WTC11 (cell line): ENCODE measurements around the gene LRRC23. TPM values are rescaled to one million over a fixed set of nuclear protein-coding genes. Genes with fewer than 3 reads are reported as not detected.

Experiments used
- ATAC-seq: fragments of 200-7000 bp; cut with Tn5 transposase; 2 replicates; pipeline ENCODE4 v1.10.0; 2021; ENCODE audit warnings: mild to moderate bottlenecking, moderate library complexity
- Bru-seq: library from RNA; stranded (reverse); fragments of 400-500 nt; gene quantifications from one replicate; lab custom pipeline; 2021; lab: Mats Ljungman, UMichigan
- CTCF ChIA-PET: fragments of 300-600 bp; sonication (Branson Sonifier 250); formaldehyde crosslinking; loops from one replicate; lab custom pipeline; 2021; ENCODE audit warnings: antibody characterized with exemption; lab: Charles Lee
- POLR2A ChIA-PET: fragments of 350-600 bp; sonication (Branson Sonifier 250); formaldehyde crosslinking; loops from one replicate; lab custom pipeline; 2021; ENCODE audit warnings: antibody characterized with exemption; lab: Charles Lee
- DNase-seq: peaks from one replicate; pipeline ENCODE4 v3.0.0; 2021; ENCODE audit warnings: low spot score
- H3K27ac Mint-ChIP-seq: 2 replicates; pipeline ENCODE4 v1.8.0; 2021; ENCODE audit warnings: mixed read lengths
- H3K27me3 Mint-ChIP-seq: 2 replicates; pipeline ENCODE4 v1.8.0; 2021; ENCODE audit warnings: low read depth, mild to moderate bottlenecking, moderate library complexity, mixed read lengths
- H3K36me3 Mint-ChIP-seq: 2 replicates; pipeline ENCODE4 v1.8.0; 2021; ENCODE audit warnings: mixed read lengths
- H3K4me1 Mint-ChIP-seq: 2 replicates; pipeline ENCODE4 v1.8.0; 2022; ENCODE audit warnings: mixed read lengths
- H3K4me3 Mint-ChIP-seq: 2 replicates; pipeline ENCODE4 v1.8.0; 2021; ENCODE audit warnings: mild to moderate bottlenecking, moderate library complexity, mixed read lengths
- H3K9me3 Mint-ChIP-seq: 2 replicates; pipeline ENCODE4 v1.8.0; 2021; ENCODE audit warnings: mixed read lengths
- CREM ChIP-seq: sonication (generic); formaldehyde crosslinking; IDR thresholded peaks from 2 replicates; pipeline ENCODE4 v1.8.1; 2022; ENCODE audit warnings: mild to moderate bottlenecking, missing genetic modification reagents, moderate library complexity
- ETV6 ChIP-seq: sonication (generic); formaldehyde crosslinking; IDR thresholded peaks from 2 replicates; pipeline ENCODE4 v1.8.1; 2022; ENCODE audit warnings: mild to moderate bottlenecking, missing genetic modification reagents
- FOXK1 ChIP-seq: sonication (generic); formaldehyde crosslinking; IDR thresholded peaks from 2 replicates; pipeline ENCODE4 v1.8.0; 2022; ENCODE audit warnings: mild to moderate bottlenecking, moderate library complexity, missing genetic modification reagents
- GABPB1 ChIP-seq: sonication (generic); formaldehyde crosslinking; IDR thresholded peaks from 2 replicates; pipeline ENCODE4 v1.8.1; 2023; ENCODE audit warnings: mild to moderate bottlenecking, missing genetic modification reagents
- GRHL2 ChIP-seq: fragments of 250-450 bp; sonication (Bioruptor Pico); IDR thresholded peaks from 2 replicates; pipeline ENCODE4 v1.8.0; 2022; ENCODE audit warnings: mild to moderate bottlenecking, moderate library complexity; ENCODE audit not compliant: insufficient replicate concordance, severe bottlenecking
- NR3C1 ChIP-seq: sonication (generic); formaldehyde crosslinking; conservative IDR thresholded peaks from 2 replicates; pipeline ENCODE4 v1.8.1; 2023; ENCODE audit warnings: low read depth, mild to moderate bottlenecking, missing genetic modification reagents
- OVOL2 ChIP-seq: fragments of 250-450 bp; sonication (Bioruptor Pico); IDR thresholded peaks from 2 replicates; pipeline ENCODE4 v1.9.0; 2021; ENCODE audit warnings: mild to moderate bottlenecking, borderline replicate concordance
- SP1 ChIP-seq: sonication (generic); formaldehyde crosslinking; conservative IDR thresholded peaks from 2 replicates; pipeline ENCODE4 v1.8.1; 2022; ENCODE audit warnings: missing genetic modification reagents
- TP53 ChIP-seq: sonication (generic); formaldehyde crosslinking; IDR thresholded peaks from 2 replicates; pipeline ENCODE4 v1.8.1; 2023; ENCODE audit warnings: mild to moderate bottlenecking, missing genetic modification reagents
- ZBTB21 ChIP-seq: sonication (generic); formaldehyde crosslinking; IDR thresholded peaks from 2 replicates; pipeline ENCODE4 v1.8.1; 2023; ENCODE audit warnings: mild to moderate bottlenecking, missing genetic modification reagents, borderline replicate concordance
- ZNF138 ChIP-seq: sonication (generic); formaldehyde crosslinking; conservative IDR thresholded peaks from 2 replicates; pipeline ENCODE4 v1.8.1; 2022; ENCODE audit warnings: mild to moderate bottlenecking, moderate library complexity, missing genetic modification reagents
- ZNF396 ChIP-seq: fragments of 250-450 bp; sonication (Bioruptor Pico); IDR thresholded peaks from 2 replicates; pipeline ENCODE4 v1.8.0; 2021; ENCODE audit warnings: mild to moderate bottlenecking, moderate library complexity, borderline replicate concordance
- long read RNA-seq, 3 experiments: library from RNA in 1 of 3; library from capped mRNA in 1 of 3; library from polyadenylated mRNA in 1 of 3; unstranded in 2 of 3; stranded (forward) in 1 of 3; transcript quantifications; one replicate each; pipeline ENCODE4 v2.0.0, GENCODE V29; 2021
- total RNA-seq: library from RNA; stranded (reverse); gene quantifications from 3 replicates; pipeline ENCODE4 v1.2.3, GENCODE V29; 2021
- TF ChIP-seq, protein P1 (sequence below): fragments of 250-450 bp; sonication (Bioruptor Pico); IDR thresholded peaks from 2 replicates; pipeline ENCODE4 v1.9.0; 2021; ENCODE audit warnings: mild to moderate bottlenecking
- TF ChIP-seq, protein P2 (sequence below): fragments of 250-450 bp; sonication (Bioruptor Pico); IDR thresholded peaks from 2 replicates; pipeline ENCODE4 v1.9.0; 2021; ENCODE audit warnings: mild to moderate bottlenecking, borderline replicate concordance
- TF ChIP-seq, protein P3 (sequence below): sonication (generic); formaldehyde crosslinking; IDR thresholded peaks from 2 replicates; pipeline ENCODE4 v1.8.1; 2023; ENCODE audit warnings: mild to moderate bottlenecking, moderate library complexity, missing genetic modification reagents
- TF ChIP-seq, protein P4 (sequence below): sonication (generic); formaldehyde crosslinking; IDR thresholded peaks from 2 replicates; pipeline ENCODE4 v1.8.0; 2023; ENCODE audit warnings: missing genetic modification reagents, mild to moderate bottlenecking, borderline replicate concordance

LRRC23 gene, protein sequence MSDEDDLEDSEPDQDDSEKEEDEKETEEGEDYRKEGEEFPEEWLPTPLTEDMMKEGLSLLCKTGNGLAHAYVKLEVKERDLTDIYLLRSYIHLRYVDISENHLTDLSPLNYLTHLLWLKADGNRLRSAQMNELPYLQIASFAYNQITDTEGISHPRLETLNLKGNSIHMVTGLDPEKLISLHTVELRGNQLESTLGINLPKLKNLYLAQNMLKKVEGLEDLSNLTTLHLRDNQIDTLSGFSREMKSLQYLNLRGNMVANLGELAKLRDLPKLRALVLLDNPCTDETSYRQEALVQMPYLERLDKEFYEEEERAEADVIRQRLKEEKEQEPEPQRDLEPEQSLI
- total RNA-seq (3.1 to 5.3 TPM (median 4.9 TPM) in 3 replicates), Bru-seq, nascent RNA (percentile 43 among the genes with signal in this experiment)
- long read RNA-seq, experiment 1, partial matches to known transcripts, result 2 of 4 reads
- long read RNA-seq, experiment 1, other reads (novel, unspliced or antisense), result 2 of 4 reads
- long read RNA-seq, experiment 2, partial matches to known transcripts, result 3 of 4 reads
- long read RNA-seq, experiment 2, other reads (novel, unspliced or antisense), result 0 of 4 reads
- long read RNA-seq, experiment 3, partial matches to known transcripts, result 1 of 9 reads
- long read RNA-seq, experiment 3, other reads (novel, unspliced or antisense), result 3 of 9 reads

DNA sequence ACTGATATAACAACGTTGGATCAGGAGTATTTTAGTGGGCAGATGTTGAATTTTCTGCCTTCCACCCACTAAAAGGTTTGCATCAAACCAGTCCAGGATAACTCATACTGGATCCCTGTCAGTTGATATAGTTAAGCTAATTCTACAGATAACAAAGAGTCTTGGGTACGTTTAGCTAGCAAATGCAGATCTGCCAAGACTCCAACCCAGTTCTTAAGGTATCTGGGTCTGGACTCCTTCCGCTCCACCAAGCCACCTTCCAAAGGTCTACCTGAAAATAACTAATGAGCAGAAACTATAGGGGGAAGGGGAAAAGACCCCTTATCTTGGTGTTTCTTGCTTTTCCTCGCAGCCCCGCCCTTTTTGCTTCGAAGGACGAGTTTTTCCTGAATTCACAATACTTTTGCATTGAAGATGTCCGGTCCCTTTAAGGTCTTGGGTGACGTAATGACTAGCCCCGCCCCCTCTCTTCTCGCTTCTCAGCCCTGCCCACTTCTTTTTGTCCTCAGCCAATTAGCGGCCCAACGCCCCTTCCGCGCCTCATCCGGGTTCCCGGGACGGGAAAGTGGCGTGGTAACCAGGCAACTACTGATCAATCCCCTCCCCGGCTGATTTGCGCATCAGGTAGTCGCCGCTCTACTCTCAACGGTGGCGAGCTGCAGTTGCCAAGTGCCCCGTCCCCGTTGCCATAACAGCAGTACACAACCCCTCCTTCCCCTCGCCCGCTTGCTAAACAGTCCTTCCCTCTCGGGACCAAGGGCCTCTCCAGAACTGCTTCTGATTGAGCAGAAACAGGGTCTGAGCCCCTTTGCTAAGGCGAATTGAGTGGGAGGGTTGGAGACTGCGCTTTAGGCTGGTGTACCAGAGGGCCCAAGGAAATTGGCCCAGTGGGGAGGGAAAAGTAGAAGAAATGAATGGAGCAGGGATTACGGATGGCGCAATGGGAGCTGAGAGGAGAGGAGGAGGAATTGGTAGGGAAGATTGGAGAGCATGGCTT is at the start of gene LRRC23:
TSS of gene LRRC23 (plus strand) at position 543 of the 997 bp plus-strand sequence. CDS start 812 bp downstream, outside the sequence.
- Mint-ChIP-seq H3K27ac (no peak within 1 kb of the TSS; the same call in 1 of the 2 replicates), H3K4me1 (peaks cover 10% of the 10 kb centered on the region), H3K36me3 (no peaks in the 10 kb centered on the region), H3K9me3 (no peaks in the 10 kb centered on the region), H3K27me3 (peaks cover 6% of the 10 kb centered on the region; the same call in 1 of the 2 replicates), H3K4me3 (no peak within 1 kb of the TSS)
- no peak for TF ChIP-seq ZBTB21
- peak; percentile 81 for TF ChIP-seq SP1 (CRISPR knock-in tag)
- TF ChIP-seq GABPB1 (CRISPR knock-in tag), result peak; percentile 44; the same call in 1 of the 2 replicates
- TF ChIP-seq ETV6 (CRISPR knock-in tag), result peak; percentile 28; the same call in 1 of the 2 replicates
- TF ChIP-seq FOXK1 (CRISPR knock-in tag), result peak; percentile 72; the same call in 1 of the 2 replicates
- TF ChIP-seq, protein P1, sequence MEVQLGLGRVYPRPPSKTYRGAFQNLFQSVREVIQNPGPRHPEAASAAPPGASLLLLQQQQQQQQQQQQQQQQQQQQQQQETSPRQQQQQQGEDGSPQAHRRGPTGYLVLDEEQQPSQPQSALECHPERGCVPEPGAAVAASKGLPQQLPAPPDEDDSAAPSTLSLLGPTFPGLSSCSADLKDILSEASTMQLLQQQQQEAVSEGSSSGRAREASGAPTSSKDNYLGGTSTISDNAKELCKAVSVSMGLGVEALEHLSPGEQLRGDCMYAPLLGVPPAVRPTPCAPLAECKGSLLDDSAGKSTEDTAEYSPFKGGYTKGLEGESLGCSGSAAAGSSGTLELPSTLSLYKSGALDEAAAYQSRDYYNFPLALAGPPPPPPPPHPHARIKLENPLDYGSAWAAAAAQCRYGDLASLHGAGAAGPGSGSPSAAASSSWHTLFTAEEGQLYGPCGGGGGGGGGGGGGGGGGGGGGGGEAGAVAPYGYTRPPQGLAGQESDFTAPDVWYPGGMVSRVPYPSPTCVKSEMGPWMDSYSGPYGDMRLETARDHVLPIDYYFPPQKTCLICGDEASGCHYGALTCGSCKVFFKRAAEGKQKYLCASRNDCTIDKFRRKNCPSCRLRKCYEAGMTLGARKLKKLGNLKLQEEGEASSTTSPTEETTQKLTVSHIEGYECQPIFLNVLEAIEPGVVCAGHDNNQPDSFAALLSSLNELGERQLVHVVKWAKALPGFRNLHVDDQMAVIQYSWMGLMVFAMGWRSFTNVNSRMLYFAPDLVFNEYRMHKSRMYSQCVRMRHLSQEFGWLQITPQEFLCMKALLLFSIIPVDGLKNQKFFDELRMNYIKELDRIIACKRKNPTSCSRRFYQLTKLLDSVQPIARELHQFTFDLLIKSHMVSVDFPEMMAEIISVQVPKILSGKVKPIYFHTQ (CRISPR knock-in tag), result 0 out of 2 replicates have a peak, but pooled peaks have one; percentile 41
- TF ChIP-seq, protein P2, sequence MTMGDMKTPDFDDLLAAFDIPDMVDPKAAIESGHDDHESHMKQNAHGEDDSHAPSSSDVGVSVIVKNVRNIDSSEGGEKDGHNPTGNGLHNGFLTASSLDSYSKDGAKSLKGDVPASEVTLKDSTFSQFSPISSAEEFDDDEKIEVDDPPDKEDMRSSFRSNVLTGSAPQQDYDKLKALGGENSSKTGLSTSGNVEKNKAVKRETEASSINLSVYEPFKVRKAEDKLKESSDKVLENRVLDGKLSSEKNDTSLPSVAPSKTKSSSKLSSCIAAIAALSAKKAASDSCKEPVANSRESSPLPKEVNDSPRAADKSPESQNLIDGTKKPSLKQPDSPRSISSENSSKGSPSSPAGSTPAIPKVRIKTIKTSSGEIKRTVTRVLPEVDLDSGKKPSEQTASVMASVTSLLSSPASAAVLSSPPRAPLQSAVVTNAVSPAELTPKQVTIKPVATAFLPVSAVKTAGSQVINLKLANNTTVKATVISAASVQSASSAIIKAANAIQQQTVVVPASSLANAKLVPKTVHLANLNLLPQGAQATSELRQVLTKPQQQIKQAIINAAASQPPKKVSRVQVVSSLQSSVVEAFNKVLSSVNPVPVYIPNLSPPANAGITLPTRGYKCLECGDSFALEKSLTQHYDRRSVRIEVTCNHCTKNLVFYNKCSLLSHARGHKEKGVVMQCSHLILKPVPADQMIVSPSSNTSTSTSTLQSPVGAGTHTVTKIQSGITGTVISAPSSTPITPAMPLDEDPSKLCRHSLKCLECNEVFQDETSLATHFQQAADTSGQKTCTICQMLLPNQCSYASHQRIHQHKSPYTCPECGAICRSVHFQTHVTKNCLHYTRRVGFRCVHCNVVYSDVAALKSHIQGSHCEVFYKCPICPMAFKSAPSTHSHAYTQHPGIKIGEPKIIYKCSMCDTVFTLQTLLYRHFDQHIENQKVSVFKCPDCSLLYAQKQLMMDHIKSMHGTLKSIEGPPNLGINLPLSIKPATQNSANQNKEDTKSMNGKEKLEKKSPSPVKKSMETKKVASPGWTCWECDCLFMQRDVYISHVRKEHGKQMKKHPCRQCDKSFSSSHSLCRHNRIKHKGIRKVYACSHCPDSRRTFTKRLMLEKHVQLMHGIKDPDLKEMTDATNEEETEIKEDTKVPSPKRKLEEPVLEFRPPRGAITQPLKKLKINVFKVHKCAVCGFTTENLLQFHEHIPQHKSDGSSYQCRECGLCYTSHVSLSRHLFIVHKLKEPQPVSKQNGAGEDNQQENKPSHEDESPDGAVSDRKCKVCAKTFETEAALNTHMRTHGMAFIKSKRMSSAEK, result no peak
- TF ChIP-seq CREM, result 0 out of 2 replicates have a peak, but pooled peaks have one; percentile 51
- TF ChIP-seq, protein P3, sequence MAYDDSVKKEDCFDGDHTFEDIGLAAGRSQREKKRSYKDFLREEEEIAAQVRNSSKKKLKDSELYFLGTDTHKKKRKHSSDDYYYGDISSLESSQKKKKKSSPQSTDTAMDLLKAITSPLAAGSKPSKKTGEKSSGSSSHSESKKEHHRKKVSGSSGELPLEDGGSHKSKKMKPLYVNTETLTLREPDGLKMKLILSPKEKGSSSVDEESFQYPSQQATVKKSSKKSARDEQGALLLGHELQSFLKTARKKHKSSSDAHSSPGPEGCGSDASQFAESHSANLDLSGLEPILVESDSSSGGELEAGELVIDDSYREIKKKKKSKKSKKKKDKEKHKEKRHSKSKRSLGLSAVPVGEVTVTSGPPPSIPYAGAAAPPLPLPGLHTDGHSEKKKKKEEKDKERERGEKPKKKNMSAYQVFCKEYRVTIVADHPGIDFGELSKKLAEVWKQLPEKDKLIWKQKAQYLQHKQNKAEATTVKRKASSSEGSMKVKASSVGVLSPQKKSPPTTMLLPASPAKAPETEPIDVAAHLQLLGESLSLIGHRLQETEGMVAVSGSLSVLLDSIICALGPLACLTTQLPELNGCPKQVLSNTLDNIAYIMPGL (CRISPR knock-in tag), result no peak
- DNase-seq (peak; percentile 100), ATAC-seq (peak; percentile 96)
- CTCF ChIA-PET, result interaction anchor here (1.4 to 8.0 kb wide), 6 partner anchors 13 to 35 kb away, joined by 3 to 53 read pairs (median 11); partner anchors contain the start of gene SPSB2
- POLR2A ChIA-PET, result interaction anchor here (1.0 to 2.1 kb wide), 5 partner anchors 13 to 83 kb away, joined by 4 to 12 read pairs (median 8); partner anchors contain the start of genes C12orf57, GPR162, RNU7-1 and SPSB2

DNA sequence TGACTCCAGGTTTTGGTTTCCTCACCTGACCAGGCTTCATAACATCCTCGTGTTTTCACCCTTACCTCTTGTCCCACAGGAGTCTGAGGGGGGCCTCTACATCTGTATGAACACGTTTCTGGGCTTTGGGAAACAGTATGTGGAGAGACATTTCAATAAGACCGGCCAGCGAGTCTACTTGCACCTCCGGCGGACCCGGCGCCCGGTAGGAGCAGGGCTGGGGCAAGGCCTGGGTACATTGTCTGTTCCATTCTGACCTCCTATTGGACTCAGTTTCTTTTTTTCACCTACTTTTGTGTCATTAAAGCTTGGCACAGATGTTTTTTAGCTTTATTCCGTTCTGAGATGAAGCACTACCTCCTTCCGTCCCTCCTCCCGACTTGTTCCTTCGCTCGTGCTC is 49.3 kb upstream of the LRRC23 start:
- no peak for DNase-seq
- no peak overlapping the region for H3K27ac Mint-ChIP-seq
- H3K27me3 Mint-ChIP-seq, result no peaks in the 10 kb centered on the region
- no peak for ATAC-seq
- H3K4me3 Mint-ChIP-seq, result no peak overlapping the region
- CTCF ChIA-PET, result interaction anchor here (0.5 to 6.0 kb wide), 2 partner anchors 14 to 77 kb away, joined by 3 to 181 read pairs; partner anchors contain the start of genes SPSB2 and TPI1
- peaks cover 12% of the 10 kb centered on the region for H3K4me1 Mint-ChIP-seq
- no peaks in the 10 kb centered on the region for H3K9me3 Mint-ChIP-seq
- POLR2A ChIA-PET, result no interaction called here
- peaks cover 41% of the 10 kb centered on the region for H3K36me3 Mint-ChIP-seq
- TF ChIP-seq GRHL2 (CRISPR knock-in tag) (no peak), TP53 (no peak), ZNF396 (no peak), ZNF138 (no peak), OVOL2 (CRISPR knock-in tag) (no peak), CREM (no peak), NR3C1 (CRISPR knock-in tag) (no peak)
- TF ChIP-seq, protein P4, sequence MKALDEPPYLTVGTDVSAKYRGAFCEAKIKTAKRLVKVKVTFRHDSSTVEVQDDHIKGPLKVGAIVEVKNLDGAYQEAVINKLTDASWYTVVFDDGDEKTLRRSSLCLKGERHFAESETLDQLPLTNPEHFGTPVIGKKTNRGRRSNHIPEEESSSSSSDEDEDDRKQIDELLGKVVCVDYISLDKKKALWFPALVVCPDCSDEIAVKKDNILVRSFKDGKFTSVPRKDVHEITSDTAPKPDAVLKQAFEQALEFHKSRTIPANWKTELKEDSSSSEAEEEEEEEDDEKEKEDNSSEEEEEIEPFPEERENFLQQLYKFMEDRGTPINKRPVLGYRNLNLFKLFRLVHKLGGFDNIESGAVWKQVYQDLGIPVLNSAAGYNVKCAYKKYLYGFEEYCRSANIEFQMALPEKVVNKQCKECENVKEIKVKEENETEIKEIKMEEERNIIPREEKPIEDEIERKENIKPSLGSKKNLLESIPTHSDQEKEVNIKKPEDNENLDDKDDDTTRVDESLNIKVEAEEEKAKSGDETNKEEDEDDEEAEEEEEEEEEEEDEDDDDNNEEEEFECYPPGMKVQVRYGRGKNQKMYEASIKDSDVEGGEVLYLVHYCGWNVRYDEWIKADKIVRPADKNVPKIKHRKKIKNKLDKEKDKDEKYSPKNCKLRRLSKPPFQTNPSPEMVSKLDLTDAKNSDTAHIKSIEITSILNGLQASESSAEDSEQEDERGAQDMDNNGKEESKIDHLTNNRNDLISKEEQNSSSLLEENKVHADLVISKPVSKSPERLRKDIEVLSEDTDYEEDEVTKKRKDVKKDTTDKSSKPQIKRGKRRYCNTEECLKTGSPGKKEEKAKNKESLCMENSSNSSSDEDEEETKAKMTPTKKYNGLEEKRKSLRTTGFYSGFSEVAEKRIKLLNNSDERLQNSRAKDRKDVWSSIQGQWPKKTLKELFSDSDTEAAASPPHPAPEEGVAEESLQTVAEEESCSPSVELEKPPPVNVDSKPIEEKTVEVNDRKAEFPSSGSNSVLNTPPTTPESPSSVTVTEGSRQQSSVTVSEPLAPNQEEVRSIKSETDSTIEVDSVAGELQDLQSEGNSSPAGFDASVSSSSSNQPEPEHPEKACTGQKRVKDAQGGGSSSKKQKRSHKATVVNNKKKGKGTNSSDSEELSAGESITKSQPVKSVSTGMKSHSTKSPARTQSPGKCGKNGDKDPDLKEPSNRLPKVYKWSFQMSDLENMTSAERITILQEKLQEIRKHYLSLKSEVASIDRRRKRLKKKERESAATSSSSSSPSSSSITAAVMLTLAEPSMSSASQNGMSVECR (CRISPR knock-in tag), result no peak
